Upper lobe of left lung (tissue), 6 donors: Measurements from ENCODE around the gene FOXL3. TPM values are rescaled to one million over a fixed set of nuclear protein-coding genes. Genes with fewer than 3 reads are reported as not detected.

Experiments used
- ATAC-seq, 2 donors: fragments of 200-7000 bp; cut with Tn5 transposase; one replicate each; pipeline ENCODE4 v1.9.1; 2022; ENCODE audit warnings: mild to moderate bottlenecking in 2 of 2, moderate library complexity in 2 of 2; ENCODE audit not compliant: low FRiP score in 2 of 2
- DNase-seq, 2 donors: peaks; one replicate each; pipeline ENCODE4 v3.0.0-alpha.2; 2019 to 2020
- H3K27ac ChIP-seq, 4 donors: fragments of 200-600 bp; sonication (generic); one replicate each; pipeline ENCODE4 v1.5.1; 2016 to 2019
- H3K27me3 ChIP-seq, 4 donors: fragments of 200-600 bp; sonication (generic); one replicate each; pipeline ENCODE4 v1.5.1; 2017 to 2019
- H3K36me3 ChIP-seq, 4 donors: fragments of 200-600 bp; sonication (generic); one replicate each; pipeline ENCODE4 v1.5.1; 2016 to 2019
- H3K4me1 ChIP-seq, 4 donors: fragments of 200-600 bp; sonication (generic); one replicate each; pipeline ENCODE4 v1.5.1; 2018 to 2019
- H3K4me3 ChIP-seq, 4 donors: fragments of 200-600 bp; sonication (generic); one replicate each; pipeline ENCODE4 v1.5.1; 2017 to 2019; ENCODE audit warnings: mild to moderate bottlenecking in 2 of 4, moderate library complexity in 1 of 4
- H3K9me3 ChIP-seq, 4 donors: fragments of 200-600 bp; sonication (generic); one replicate each; pipeline ENCODE4 v1.5.1; 2018 to 2019
- CTCF ChIP-seq, 6 experiments: fragments of 450-650 bp in 4 of 6; fragments of 200-600 bp in 2 of 6; sonication (generic) in 2 of 6; IDR thresholded peaks; one replicate each; pipeline ENCODE4 v1.5.1; 2016 to 2019; ENCODE audit warnings: antibody characterized with exemption in 6 of 6
- EP300 ChIP-seq, 4 donors: sonication (generic); formaldehyde crosslinking; IDR thresholded peaks; one replicate each; pipeline ENCODE4 v1.5.1; 2017; ENCODE audit warnings: antibody characterized with exemption in 4 of 4, control low read depth in 2 of 4
- POLR2A ChIP-seq, 4 donors: fragments of 450-650 bp; IDR thresholded peaks; one replicate each; pipeline ENCODE4 v1.5.1; 2016 to 2017; ENCODE audit warnings: antibody characterized with exemption in 4 of 4, mild to moderate bottlenecking in 2 of 4
- POLR2AphosphoS5 ChIP-seq, 2 donors: sonication (generic); formaldehyde crosslinking; IDR thresholded peaks; one replicate each; pipeline ENCODE4 v1.5.1; 2017; ENCODE audit warnings: antibody characterized with exemption in 2 of 2
- WGBS, 2 donors: methylation state at CpG; one replicate each; pipeline ENCODE4 v1.1.5; 2017 to 2018; 5-methylcytosine and 5-hydroxymethylcytosine counted together
- total RNA-seq, 6 donors: library from RNA; depleted of rRNA in 4 of 6; stranded (reverse); fragments of >200 nt in 4 of 6; gene quantifications; one replicate each; pipeline versions ENCODE4 v1.1.0 to v1.2.1, GENCODE V29; 2016 to 2021
- donor health status: DM: no; HTN: no; CAD: no; lungs with moderate emphysema.
- donor health status: DM: no; HTN: yes; CAD: no; lungs with severe emphysema.

FOXL3 gene
- total RNA-seq, 6 donors from 2014 or later, result not detected

DNA sequence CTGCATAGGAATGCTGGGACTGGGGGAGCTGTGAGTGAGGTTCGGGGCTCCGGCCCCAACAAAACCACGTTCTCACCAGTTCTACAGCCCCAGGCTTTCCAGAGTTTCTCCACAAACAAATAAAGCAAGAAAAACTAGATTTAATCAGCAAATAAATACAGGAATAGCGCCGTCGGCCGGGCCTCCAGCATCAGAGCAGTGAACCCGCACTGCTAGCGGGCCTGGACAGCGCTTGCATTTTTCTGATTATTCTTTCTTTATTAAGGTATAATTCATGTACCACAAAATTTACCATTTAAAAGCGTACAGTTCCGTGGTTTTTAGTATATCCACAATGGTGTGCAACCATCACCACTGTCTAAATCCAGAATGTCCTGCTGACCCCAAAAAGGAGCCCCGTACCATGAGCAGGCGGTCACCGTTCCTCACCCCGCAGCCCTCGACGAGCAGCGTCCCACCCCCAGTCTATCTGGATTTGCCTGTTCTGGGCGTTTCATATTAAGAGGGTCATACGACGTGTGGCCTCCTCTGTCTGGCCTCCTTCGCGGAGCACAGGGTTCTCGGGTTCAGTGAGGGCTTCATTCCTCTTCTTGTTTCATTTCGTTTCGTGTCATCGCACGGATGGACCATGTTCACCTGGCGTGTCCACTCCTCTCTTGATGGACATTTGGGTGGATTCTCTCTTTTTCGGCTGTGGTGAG is 35.5 kb upstream of the FOXL3 start:
- peak in 1 of 2 donors; percentile 42 for DNase-seq
- Histone ChIP-seq H3K36me3 (peaks cover 0 to 87% (median 47%) of the 10 kb centered on the region in 4 donors), H3K4me3 (no peak overlapping the region), H3K9me3 (no peaks in the 10 kb centered on the region), H3K27me3 (no peaks in the 10 kb centered on the region), H3K4me1 (no peaks in the 10 kb centered on the region), H3K27ac (no peak overlapping the region)
- no peak for TF ChIP-seq POLR2A (IDR thresholded peaks at IDR 0.05)
- TF ChIP-seq EP300 (IDR thresholded peaks at IDR 0.05), result no peak
- TF ChIP-seq CTCF (IDR thresholded peaks at IDR 0.05), result no peak
- TF ChIP-seq POLR2AphosphoS5 (IDR thresholded peaks at IDR 0.05), result no peak
- no peak for ATAC-seq
- WGBS, 2 donors, result 95 to 97% methylated on average over 31 of the region's 31 CpGs

GRCh38 chr7:255038-255435 is 34.9 kb upstream of the FOXL3 start:
- no peaks in the 10 kb centered on the region for H3K9me3 ChIP-seq
- ATAC-seq (no peak), DNase-seq (peak in 1 of 2 donors; percentile 37)
- TF ChIP-seq CTCF (IDR thresholded peaks at IDR 0.05) (no peak), EP300 (IDR thresholded peaks at IDR 0.05) (no peak), POLR2A (IDR thresholded peaks at IDR 0.05) (no peak), POLR2AphosphoS5 (IDR thresholded peaks at IDR 0.05) (no peak)
- H3K27me3 ChIP-seq, result no peaks in the 10 kb centered on the region
- H3K36me3 ChIP-seq, result peaks cover 0 to 87% (median 52%) of the 10 kb centered on the region in 4 donors
- no peaks in the 10 kb centered on the region for H3K4me1 ChIP-seq
- no peak overlapping the region for H3K27ac ChIP-seq
- WGBS, 2 donors, result 96 to 98% methylated on average over 19 of the region's 19 CpGs
- no peak overlapping the region for H3K4me3 ChIP-seq

GRCh38 chr7:255721-256361 is 34.1 kb upstream of the FOXL3 start:
- WGBS, 2 donors, result 83 to 95% methylated on average over 16 to 38 of the region's 44 CpGs
- Histone ChIP-seq H3K27ac (no peak overlapping the region), H3K27me3 (no peaks in the 10 kb centered on the region), H3K9me3 (no peaks in the 10 kb centered on the region), H3K4me1 (no peaks in the 10 kb centered on the region), H3K36me3 (peaks cover 0 to 87% (median 58%) of the 10 kb centered on the region in 4 donors), H3K4me3 (no peak overlapping the region)
- ATAC-seq (no peak), DNase-seq (peak in 1 of 2 donors; percentile 82)
- TF ChIP-seq EP300 (IDR thresholded peaks at IDR 0.05) (no peak), CTCF (IDR thresholded peaks at IDR 0.05) (no peak), POLR2A (IDR thresholded peaks at IDR 0.05) (no peak), POLR2AphosphoS5 (IDR thresholded peaks at IDR 0.05) (no peak)

GRCh38 chr7:256461-256940 is 33.5 kb upstream of the FOXL3 start:
- DNase-seq (peak in 1 of 2 donors; percentile 80), ATAC-seq (no peak)
- Histone ChIP-seq H3K27me3 (no peaks in the 10 kb centered on the region), H3K36me3 (peaks cover 0 to 87% (median 58%) of the 10 kb centered on the region in 4 donors), H3K27ac (no peak overlapping the region), H3K4me1 (no peaks in the 10 kb centered on the region), H3K9me3 (no peaks in the 10 kb centered on the region), H3K4me3 (no peak overlapping the region)
- WGBS, 2 donors, result 95 to 97% methylated on average over 23 to 27 of the region's 38 CpGs
- no peak for TF ChIP-seq POLR2A (IDR thresholded peaks at IDR 0.05)
- TF ChIP-seq CTCF (IDR thresholded peaks at IDR 0.05), result no peak
- no peak for TF ChIP-seq EP300 (IDR thresholded peaks at IDR 0.05)
